NT2/D1 (cell line): ENCODE data around the gene RND1.

Experiments
- YY1 ChIP-seq: IDR thresholded peaks from 2 replicates; pipeline ENCODE4 v1.6.1; 2011; ENCODE audit not compliant: insufficient read length, insufficient read depth
- ZNF274 ChIP-seq: IDR thresholded peaks from 2 replicates; pipeline ENCODE4 v1.6.1; 2011; ENCODE audit warnings: mild to moderate bottlenecking, low read depth, low read length

GRCh38 chr12:48816143-48816854, 49.4 kb downstream of the RND1 start:
- TF ChIP-seq ZNF274 (no peak), YY1 (no peak)
